GM13977 (cell line): ENCODE results near the gene SYNDIG1L.
"Not testable (repeated sequence)": the region's sequence is repeated elsewhere in the genome, so short reads cannot be mapped to it uniquely, and the experiment has no call there.

ENCODE experiments used
- DNase-seq: peaks from one replicate; pipeline ENCODE4 v3.0.0; 2012; ENCODE audit warnings: low spot score
- in situ Hi-C: fragments of 300-500 bp; cut with MboI; formaldehyde crosslinking; loops from one replicate; pipeline ENCODE4 v1.12.0; 2022; ENCODE audit warnings: low sequenced_read_pairs, low pct_unique_long_range_greater_than_20kb, mixed read lengths, inconsistent platforms; ENCODE audit not compliant: unreplicated experiment
- TF ChIP-seq, protein P1 (sequence below): IDR thresholded peaks from 2 replicates; pipeline ENCODE4 v1.5.1; 2012; ENCODE audit warnings: mild to moderate bottlenecking, control low read depth; ENCODE audit not compliant: insufficient read depth; ENCODE audit errors: extremely low read depth, missing control alignments

SYNDIG1L gene

DNA sequence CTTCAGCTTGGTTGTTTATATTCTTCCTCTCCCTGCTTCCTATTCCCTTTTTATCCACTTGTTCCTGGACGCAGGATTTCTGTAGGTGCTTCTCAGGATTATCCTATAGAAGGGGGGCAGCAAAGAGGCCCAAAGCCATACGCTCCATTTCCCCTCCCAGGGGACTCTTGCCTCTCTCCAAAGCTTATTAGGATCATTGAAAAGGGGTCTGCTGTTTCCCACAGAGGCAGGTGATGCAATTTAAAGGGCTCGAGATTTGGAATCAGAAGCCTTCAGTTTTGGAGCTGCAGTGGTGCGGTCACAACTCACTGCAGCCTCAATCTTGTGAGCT is 31.5 kb upstream of the SYNDIG1L start:
- TF ChIP-seq, protein P1, sequence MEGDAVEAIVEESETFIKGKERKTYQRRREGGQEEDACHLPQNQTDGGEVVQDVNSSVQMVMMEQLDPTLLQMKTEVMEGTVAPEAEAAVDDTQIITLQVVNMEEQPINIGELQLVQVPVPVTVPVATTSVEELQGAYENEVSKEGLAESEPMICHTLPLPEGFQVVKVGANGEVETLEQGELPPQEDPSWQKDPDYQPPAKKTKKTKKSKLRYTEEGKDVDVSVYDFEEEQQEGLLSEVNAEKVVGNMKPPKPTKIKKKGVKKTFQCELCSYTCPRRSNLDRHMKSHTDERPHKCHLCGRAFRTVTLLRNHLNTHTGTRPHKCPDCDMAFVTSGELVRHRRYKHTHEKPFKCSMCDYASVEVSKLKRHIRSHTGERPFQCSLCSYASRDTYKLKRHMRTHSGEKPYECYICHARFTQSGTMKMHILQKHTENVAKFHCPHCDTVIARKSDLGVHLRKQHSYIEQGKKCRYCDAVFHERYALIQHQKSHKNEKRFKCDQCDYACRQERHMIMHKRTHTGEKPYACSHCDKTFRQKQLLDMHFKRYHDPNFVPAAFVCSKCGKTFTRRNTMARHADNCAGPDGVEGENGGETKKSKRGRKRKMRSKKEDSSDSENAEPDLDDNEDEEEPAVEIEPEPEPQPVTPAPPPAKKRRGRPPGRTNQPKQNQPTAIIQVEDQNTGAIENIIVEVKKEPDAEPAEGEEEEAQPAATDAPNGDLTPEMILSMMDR: no peak
- DNase-seq: no peak
- in situ Hi-C loops: no loop called here

DNA sequence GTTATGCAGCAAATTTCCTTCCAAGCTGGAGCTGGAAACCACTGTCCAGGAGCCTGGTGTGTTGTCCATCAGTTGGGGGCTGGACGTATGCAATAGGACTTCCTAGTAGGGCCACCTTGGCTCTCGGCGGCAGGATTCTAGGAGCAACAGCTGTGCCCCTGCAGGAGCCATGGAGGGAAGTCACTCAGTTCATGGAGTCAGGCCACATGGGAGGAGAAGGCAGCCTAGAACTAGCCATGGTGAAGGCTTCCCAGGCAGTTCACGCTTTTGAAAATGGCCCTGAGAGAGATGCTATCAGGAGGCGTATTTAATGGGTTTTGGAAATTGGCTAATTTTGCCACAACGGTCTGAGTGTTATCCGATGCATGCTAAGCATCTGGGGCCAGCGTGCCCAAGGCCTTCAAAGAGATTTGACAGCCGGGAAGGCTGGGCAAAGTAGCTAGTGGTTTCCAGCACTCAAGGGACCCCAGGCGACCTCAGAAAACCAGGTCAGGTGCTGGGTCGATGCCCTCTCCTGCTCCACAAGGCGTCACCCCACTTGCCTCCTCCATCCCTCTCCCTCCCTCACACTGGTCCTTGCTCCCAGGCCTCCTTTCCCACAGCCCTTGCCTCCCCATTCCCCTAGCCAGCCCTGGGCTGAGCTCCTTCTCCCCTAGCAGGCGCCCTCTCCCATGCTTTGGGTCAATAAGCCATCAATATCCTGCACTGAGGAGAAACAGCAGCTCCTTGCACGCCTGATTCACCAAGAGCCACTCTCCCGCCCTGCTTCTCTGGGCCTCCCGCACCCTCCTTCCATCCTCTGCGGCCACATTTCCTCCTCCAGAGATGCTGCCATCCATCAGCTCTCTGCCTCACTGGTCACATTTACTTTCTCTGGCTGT is 30.9 kb upstream of the SYNDIG1L start:
- TF ChIP-seq, protein P1: no peak
- DNase-seq: no peak
- in situ Hi-C loops: no loop called here

DNA sequence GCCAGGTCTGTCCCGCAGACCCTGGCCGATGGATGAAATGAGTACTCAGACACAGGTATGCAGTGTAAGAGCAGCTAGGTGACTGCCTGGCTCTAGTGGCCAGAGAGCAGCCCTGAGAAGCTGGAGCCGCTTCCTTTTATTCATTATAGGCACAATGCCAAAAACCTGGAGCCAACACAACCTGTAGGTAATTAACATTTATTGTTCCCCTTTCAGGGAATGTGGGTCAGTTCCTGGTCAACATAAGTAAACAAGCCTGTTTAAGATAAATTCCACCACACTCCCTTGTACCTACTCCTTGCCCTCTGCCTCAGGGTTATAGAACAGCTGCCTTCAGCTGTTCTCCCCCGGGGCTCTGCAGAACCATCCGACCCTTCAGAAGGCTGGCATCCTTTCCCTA is 28.4 kb upstream of the SYNDIG1L start:
- DNase-seq, in situ Hi-C loops: not testable (repeated sequence)

DNA sequence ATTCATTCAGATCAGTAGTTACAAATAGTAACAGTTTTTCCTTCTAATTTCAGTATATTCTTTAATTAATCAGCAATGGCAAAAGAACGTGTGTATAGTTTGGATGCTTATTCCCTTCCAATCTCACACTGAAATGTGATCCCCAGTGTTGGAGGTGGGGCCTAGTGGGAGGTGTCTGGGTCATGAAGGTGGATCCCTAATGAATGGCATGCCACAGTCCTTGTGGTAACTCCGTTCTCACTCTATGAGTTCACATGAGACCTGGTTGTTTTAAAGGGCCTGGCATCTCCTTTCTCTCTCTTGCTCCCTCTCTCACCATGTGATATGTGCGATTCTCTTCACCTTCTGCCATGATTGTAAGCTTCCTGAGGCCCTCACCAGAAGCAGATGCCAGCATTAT is 18.9 kb upstream of the SYNDIG1L start:
- DNase-seq: no peak
- TF ChIP-seq, protein P1: no peak
- in situ Hi-C loops: no loop called here

DNA sequence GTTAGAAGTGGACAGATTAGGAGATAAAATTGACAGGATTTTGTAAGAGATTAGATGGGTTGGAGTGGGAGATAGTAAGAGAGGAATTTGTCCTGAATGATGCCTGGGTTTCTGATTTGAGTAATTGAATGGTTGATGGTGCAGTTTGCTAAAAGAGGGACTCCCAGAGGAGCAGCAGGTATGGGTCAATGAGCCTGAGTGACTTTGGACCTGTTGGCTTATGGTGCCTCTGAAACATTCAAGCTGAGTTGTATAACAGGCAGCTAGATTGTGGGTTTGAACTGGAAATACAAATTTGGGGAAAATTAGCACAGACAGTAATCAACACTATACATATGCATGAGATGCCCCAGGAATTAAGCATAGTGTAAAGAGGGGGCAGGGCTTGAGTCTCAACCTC is 16.7 kb upstream of the SYNDIG1L start:
- in situ Hi-C loops: no loop called here
- no peak for DNase-seq
- TF ChIP-seq, protein P1: no peak

DNA sequence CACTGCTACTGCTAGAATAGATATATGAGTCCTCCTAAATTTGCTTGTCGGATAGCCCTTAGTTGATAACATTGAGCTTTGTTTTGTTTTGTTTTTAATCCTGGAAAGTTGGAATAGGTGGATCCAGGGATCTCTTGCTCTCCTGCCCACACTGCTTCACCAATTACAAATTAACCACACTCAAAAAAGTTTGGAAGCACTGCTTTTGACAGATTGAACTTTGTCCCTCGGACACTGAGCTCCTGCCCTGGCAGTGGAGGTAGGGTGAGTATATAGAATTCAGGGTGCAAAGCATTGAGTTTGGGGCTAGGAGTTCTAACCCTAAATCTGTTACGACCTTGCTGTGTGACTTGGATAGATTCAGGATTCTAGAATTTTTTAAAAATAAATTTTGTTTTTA is 15.1 kb upstream of the SYNDIG1L start:
- in situ Hi-C loops: no loop called here
- DNase-seq: no peak
- TF ChIP-seq, protein P1: no peak

DNA sequence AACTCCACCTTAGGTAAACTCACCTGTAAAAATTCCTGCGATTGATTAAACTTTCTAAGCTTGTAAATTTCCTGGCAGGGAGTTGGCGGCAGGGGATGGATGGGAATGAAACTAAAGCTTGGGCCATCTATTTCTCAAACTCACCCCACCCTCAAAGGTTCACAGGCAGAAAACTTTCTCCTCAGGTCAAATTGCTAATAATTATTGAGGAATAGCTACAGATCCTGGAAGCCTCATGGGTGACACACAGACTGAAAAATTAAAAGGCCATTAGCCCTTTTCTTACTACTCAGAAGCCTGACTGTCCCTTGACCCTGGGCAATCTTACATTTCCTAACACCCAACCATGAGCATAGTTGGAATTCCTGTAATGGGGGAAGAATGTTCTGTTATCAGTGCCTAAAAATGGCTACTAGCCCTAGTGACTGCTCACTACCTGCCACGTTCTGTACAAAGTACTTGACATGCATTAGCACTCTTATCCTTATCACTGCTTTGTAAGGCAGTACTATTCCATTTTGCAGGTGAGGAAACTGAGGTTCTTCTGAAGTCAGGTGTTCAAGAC is 12.4 kb upstream of the SYNDIG1L start:
- DNase-seq: no peak
- TF ChIP-seq, protein P1: no peak

More for the DNA sequence above, 12.4 kb upstream of the SYNDIG1L start:
- in situ Hi-C loops: no loop called here
